Measurements from ENCODE around the gene RAB7A.

Gene RAB7A

DNA sequence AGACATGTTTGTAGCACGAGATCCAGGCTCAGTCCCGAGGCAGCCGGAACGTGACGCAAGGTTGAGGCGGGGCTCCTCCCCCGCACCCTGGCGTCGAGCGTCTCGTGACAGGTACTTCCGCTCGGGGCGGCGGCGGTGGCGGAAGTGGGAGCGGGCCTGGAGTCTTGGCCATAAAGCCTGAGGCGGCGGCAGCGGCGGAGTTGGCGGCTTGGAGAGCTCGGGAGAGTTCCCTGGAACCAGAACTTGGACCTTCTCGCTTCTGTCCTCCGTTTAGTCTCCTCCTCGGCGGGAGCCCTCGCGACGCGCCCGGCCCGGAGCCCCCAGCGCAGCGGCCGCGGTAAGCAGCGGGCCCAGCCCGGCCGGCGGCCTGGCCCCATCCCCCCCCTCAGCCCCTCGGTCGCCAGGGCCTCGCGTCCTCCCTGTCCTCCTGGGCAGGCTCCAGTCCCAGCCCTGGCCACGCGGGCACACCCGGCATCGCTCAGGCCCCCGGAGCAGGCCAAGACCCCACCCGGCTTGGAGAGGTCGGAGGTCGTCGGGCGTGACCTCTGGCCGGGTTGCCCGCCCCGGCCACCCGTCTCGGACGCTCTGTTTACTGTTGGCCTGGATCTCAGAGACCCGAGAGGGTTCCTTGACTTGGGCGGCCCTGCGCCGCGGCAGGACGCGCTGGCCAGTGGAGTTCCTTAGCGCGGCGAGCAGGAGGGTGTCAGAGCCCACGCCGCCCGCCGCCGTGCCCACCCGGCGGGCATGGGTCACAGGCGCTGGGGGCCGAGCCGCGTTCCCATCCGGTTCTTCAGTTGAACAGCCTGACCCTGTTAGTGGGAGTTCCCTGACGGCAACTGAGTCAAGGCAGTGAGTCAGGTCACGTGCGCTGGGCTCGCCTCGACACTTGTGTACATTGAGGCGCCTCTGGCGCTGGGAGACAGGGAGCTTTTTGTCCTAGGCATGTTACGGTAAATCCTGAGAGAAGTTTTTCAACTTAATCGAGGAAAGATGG, at the start of gene RAB7A:
Gene RAB7A, plus strand, starts transcription at position 161 of the 994 bp plus-strand sequence. CDS start 69,185 bp downstream, outside the sequence.
- DNase-seq, result peak; percentile 93

DNA sequence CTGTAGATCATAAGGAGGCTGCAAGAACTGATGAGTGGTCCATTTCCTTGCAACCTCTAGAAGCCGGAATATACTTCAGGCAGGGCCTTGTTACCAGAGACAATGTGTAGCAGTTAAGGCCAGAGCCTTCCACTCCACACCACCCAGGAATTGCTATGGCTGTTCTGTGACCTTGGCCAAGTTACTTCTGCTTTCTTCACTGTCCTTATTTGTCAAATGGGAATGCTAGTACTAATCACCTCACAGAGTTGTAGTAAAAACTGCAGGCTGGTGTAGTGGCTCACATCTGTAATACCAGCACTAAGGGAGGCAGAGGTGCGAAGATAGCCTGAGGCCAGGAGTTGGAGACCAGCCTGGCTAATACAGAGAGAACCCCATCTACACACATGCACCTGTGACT, 46.6 kb upstream of the RAB7A start:
- DNase-seq, result no peak

DNA sequence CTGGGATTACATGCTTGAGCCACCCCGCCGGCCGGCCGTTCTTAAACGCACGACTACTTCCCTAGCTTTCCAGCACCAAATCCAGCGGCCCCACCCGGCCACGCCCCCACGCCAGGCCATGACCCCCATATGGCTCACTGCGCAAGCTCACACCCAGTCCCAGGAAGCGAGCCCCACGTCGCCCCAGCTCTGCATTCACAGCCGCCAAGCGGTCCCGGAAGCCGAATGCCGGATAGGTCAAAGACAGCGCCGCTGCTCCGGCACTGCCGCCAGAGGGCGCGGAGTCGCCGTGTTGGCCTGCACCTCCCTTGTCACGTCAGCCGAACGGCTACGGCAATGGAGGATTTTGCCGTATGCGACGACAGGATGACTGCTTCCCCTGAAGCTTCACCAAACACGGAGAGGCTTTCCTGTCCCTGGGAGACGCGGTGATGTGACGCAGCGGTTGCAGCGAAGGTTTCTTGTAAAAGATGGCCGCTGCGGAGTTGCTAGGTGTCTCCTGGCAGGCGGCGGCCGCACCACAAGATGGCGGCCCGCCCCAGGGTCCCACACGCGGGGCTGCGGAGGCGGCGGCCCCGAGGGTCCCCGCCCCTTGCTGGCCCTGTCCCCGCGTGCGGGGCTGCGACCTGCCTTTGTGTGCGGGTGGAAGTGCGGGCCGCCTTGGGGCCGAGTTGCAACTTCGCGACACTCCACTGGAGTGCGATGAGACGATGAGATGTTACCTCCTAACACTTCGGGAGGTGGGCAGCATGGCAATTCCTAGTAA, 45.2 kb upstream of the RAB7A start:
- peak; percentile 91 for DNase-seq

DNA sequence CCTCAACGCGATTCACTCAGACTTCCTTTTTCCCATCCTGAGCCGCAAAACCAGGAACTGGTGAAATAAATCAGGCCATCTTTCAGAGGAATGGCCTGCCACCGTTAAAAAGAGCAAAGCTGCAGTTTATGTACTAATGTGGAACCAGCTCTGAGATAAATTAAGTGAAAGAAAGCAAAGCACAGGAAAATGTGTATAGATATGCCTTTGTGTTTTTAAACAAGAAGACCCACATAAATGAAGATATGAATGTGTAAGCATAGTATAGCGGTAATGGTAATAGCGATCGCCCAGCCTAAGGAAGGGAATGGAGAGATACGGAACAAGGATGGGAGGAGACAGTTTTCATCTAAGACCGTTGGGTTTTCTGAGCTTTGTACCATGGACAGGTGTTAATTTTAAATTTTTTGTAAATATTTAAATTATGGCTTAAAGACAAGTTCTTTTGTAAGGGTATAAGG, 44.6 kb upstream of the RAB7A start:
- no peak for DNase-seq

DNA sequence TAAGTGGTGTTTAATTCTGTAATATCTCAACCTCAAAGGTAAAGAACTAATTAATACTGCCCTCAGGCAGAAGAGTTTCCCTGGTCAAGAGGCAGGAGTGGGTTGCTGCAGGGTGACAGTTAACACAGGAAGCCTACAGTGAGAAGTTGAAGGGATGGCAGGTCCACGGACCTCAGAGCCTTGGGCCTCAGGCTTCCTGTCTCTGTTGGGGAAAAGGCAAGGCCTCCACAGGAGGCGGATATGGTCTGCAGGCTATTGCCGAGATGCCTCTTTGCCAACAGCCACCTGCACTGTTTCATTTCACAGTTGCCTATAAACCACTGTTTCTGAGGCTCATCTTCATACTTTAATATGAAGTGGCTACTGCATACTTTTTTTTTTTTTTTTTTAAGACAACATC, 42.0 kb upstream of the RAB7A start:
- DNase-seq, result no peak

DNA sequence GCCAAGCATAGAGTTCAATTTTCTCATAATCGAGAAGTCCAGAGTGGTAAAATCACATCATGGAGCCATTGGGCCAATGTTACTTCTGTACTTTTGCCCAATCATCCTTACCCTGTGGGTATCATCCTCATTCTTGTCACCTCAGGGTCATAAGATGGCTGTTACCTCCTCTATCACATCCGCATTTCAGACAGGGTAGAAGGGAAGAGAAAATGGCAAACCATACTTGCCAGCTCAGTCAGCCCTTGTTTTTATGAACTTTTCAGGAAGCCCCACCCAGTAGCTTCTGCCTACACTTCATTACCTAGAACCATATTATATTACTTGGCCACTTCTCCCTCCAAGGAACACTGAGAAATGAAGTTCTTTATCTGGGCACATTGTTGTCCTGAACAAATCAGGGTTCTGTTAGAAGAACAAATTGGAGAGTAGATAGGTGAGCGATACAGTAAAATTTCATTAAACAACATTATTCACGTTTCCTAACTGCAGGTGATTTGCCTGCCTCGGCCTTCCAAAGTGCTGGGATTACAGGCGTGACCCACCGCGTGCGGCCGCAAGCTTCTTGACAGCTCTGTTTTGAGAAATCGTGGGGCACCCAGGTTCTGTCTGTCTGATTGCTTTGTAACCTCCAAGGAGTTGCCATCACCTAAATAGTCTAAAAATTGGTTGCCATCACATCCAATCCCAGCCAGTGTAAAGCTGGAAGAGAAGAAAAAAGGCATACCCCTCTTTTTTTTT, 40.8 kb upstream of the RAB7A start:
- DNase-seq, result no peak

DNA sequence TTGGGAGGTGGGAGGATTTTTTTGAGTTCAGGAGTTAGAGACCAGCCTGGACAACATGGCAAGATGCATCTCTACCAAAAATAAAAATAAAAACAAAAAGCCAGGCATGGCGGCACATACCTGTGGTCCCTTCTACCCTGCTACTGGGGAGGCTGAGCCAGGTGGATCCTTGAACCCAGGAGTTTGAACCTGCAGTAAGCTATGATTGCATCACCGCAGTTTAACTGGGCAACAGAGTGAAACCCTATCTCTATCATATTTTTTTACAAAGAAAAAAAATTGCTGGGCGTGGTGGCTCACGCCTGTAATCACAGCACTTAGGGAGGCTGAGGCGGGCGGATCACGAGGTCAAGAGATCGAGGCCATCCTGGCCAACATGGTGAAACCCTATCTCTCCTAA, 39.5 kb upstream of the RAB7A start:
- DNase-seq, result no peak

DNA sequence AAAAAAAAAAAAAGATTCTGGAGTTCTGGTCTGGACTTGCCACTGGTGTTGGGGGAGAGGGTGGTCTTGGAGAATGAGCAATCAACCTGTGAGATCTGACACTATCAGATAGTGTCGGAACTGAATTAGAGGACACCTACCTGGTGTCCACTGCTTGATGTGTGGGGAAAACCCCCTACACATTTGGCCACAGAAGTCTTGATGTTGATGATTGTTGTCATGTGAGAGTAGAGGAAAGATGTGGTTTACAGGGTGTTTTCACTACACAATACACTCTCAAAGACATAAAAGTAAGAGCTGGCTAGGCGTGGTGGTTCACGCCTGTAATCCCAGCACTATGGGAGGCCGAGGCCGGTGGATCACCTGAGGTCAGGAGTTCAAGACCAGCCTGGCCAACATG, 36.9 kb upstream of the RAB7A start:
- DNase-seq, result no peak

DNA sequence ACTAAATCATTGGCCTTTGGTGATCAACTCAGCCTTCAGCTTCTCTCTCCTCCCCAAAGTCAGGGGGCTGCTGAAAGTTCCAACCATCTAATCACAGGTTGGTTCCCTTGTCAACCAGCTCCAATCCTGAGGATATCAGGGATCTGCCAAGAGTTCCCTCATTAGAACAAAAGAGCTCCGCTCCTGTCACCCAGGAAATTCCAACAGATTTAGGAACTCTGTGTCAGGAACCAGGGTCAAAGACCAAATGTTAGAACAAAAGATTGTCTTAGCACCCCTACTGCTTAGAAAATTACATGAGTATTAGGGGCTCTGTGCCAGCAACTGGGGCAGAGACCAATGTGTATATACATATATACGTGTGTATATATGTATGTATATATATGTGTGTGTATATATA, 32.3 kb upstream of the RAB7A start:
- DNase-seq, result no peak

DNA sequence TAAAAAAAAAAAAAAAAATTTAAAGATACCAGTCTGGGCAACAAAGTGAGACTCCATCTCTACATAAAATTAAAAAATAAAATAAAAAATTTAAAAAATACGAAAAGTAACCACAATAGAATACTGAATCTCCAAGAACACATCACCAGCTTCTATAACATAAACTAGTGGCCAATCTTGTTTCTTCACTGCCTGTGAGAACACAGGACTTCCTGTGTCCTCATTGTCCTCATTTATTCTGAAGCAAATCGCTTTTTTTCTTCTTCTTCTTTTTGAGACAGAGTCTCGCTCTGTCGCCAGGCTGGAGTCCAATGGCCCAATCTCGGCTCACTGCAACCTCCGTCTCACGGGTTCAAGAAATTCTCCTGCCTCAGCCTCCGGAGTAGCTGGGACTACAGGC, 28.6 kb upstream of the RAB7A start:
- no peak for DNase-seq

DNA sequence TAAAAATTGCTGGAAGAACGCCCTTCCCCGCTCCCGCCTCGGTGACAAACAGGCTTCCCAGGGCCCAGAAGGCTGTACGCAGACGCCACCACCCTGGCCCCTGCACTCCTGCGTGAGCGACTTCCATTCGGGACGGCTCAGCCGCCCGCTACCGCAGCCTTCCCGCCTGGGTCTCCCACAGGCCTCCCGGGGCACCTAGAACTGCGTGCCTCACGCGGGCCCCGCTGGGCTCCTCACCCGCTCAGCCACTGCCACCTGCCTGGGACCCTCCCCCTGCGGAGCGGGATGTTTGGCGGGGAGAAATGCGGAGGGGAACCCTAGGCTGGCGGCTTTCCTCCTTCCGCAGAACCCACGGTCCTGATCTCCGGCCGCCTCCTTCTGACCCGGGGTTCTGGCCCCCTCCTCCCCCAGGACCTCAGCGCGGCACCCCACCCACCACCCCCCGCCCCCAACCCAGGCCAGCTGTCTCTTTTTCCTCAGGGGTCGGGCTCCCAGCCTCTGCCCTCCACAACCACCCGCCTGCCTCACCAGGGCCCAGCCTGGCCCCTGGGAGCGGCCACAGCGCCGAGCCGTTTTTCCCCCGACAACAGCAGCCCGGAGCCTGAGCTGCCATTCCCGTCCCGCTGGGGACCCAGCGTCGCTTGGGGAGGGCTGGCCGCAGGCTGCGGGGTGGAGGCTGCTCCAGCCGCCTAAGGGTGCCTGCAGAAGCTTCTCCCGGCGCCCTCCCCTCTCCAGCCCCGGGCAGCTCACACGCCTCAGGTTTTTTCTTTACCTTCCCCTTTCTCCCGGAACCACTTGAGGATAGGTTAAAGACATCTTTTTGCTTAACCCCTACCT, 27.6 kb upstream of the RAB7A start:
- DNase-seq, result no peak

DNA sequence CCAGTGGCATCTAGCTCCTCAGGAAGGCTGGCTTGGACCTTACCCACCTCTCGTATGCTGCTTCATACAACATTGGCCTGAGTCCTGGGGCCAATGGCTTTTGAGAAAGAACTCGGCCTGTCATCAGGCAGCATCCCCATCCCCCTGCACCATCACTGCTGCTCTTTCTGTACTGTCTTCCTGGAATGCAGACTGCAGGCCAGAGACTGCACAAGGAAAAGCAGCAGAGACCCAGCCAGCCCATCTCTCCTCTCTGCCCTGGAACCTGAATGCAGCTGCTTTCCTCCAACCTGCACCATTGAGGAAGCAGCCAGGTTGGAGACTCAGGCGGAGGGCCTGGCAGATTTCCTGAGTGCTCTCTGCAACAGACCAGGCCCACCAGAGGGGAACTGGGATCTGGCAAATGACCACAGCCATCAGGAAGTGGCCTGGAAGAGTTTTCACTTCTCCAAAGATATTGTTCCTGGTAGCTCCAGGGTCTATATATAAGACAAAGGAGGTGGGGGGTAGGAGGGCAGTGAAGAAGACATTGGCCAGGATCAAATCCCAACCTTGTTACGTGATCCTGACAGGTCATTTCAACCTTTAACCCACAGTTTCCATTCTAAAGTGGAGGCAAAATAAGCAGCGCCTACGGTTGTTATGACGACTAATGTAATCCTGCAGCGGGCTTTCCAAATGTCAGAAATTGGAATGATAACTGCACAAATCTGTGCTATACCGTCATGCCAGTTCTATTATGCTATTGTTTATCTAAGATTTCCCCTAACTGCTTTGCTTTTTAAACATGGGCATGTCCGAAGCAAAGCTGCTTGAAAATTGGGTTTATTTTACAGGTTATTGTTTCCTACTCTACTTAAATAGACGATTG, 24.4 kb upstream of the RAB7A start:
- no peak for DNase-seq

DNA sequence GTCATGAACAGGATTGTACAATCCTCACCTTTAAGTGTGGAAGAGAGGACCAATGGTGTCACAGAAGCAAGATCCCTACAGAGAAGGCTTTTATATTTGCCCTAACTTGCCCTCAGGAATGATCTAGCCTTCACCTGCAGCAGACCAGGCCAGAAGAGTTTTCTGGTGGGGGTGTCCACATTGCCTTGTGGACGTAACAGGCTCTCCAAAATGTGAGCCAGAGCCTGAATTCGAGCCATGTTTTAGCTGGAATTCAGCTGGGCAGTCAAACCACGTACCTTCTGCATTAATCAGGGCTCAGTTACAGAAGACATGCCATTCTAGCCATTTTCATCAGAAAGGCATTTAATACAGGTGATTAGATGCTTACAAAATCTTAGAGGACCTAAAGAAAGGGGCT, 23.6 kb upstream of the RAB7A start:
- no peak for DNase-seq

DNA sequence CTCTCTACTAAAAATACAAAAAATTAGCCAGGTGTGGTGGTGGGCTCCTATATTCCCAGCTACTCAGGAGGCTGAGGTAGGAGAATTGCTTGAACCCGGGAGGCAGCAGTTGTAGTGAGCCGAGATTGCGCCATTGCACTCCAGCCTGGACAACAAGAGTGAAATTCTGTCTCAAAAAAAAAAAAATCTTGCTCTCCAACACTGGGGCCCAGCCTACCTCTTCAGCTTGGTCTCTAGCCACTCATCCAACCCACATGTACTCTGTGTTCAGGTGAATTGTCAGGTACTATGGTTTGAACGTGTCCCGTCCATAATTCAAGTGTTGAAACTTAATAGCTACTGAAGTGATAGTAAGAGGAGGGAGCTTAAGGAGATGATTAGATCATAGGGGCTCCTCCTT, 22.4 kb upstream of the RAB7A start:
- no peak for DNase-seq

DNA sequence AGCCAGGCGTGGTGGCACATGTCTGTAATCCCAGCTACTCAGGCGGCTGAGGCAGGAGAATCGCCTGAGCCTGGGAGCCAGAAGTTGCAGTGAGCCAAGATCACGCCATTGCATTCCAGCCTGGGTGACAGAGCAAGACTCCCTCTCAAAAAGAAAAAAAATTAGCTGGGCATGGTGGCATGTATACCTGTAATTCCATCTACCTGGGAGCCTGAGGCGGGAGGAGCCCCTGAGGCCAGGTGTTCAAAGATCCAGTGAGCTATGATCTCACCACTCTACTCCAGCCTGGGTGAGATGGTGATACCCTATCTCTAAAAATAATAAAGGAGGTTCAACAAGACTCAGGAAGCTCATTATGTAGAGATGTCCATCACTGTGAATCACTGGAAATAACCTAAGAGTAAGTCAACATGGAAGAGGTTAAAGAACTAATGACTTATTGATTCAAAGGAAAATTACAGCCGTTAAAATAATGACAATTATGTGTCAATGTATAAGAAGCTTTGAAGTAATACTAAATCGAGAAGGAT, 19.8 kb upstream of the RAB7A start:
- no peak for DNase-seq

DNA sequence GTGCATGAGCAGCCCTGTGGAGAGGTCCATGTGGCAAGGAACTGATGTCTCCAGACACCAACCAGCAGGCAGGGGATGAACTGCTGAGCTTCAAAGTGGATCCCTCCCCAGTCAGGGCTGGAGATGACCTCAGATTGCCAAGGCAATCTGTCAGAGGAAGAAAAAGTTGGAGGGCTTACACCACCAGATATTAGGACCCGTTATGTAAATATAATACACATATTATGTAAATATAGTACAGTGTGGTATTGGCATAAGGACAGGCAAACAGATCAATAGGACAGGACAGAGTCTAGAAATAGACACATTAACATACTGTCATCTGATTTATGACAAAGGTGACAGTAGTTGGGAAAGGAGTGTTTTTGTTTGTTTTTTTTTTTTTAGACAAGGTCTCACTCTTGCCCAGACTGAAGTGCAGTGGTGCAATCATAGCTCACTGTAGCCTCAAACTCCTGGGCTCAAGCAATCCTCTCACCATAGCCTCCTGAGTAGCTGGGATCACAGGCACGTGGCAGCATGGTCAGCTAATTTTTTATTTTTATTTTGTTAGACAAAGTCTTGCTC, 18.0 kb upstream of the RAB7A start:
- DNase-seq, result no peak

DNA sequence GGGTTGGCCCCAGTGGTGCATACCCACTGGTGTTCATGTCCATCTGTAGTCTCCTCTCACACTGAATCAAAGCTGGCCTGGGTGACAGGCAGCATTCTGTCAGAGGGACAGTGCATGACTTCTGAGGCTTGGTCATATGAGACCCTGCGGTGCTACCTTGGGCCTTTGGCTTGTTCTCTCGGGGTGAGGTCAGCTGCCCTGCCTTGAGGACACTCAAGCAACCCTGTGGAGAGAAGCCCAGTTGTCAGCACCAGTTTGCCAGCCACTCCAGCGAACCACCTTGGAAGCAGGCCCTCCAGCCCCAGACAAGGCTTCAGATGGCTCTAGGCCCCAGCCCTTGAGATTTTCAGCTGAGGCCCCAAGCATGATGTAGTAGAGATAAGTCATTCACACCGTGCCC, 16.9 kb upstream of the RAB7A start:
- no peak for DNase-seq

DNA sequence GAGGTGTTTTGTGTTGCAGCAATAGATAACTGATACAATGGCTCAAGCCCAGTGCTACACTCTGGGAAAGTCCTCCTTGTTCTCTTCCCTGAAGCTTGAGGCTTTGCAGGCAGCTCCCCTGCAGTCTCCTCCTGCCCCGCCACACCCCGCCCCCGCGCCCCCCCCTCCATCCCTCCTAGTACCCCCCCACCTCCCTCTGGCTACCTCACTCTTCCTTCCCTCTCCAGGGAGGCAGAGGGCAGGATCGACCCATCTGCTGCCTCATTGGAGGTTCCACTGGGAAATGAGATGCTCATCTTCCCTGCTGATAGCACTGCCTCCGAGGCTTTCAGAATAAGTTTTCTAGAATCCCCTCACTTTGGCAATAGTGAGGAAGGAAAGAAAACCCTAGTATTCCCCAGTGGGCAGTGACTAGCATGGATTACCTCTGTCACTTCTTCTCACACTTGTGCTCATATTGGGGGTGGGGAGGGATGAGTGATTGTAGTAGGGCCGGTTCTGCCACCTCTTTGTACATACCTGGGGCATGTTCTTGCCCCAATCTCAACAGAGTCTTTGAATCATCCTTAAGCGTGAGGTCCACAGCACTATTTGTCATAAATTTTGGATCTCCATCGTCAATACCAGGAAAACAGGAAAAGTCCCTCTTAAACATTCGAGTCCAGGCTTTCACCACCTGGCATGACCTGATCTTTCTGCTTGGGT, 16.3 kb upstream of the RAB7A start:
- no peak for DNase-seq

DNA sequence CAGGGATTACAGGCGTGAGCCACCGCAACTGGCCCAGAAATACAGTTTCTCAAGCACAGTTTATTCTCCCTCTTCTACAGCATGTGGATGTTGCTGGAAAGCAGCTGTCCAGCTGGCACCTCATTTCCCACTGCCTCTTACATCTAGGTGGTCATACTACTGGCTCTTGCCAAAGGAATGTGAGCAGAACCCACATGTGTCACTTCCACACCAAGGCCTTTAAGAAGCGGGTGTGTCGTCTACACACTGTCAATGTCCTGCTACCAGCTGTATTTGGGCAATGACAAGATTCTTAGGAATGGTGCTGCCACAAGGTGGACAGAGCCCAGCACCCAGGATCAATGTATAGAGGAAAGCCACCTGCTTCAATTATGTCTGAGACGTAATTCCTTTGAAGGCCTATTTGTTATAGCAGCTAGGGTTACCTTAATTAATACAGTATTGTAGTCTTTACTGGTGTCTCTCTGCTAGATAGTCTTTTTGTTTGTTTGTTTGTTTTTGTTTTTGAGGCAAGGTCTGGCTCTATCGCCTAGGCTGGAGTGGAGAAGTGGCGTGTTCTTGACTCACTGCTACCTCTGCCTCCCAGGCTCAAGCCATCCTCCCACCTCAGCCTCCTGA, 15.1 kb upstream of the RAB7A start:
- no peak for DNase-seq

Measured in T1000 (cell line).